Left lobe of liver (tissue), 2 donors: ENCODE results near the gene BCKDHB. TPM values are rescaled to one million over a fixed set of nuclear protein-coding genes. Genes with fewer than 3 reads are reported as not detected.

ENCODE experiments used
- ATAC-seq: fragments of 200-7000 bp; cut with Tn5 transposase; one replicate; pipeline ENCODE4 v1.9.1; 2020; ENCODE audit warnings: mild to moderate bottlenecking, moderate library complexity
- DNase-seq: peaks from one replicate; pipeline ENCODE4 v3.0.0-alpha.2; 2020; ENCODE audit warnings: low spot score
- total RNA-seq: library from RNA; stranded (reverse); gene quantifications from one replicate; pipeline ENCODE4 v1.2.1, GENCODE V29; 2021
- donor health status: DM: no; HTN: no; CAD: no; lungs with moderate emphysema.
- donor health status: DM: no; HTN: yes; CAD: no.

Gene BCKDHB
- total RNA-seq, 1 donor from 2014 or later, result 64.9 TPM

GRCh38 chr6:80319196-80319595, 212.7 kb downstream of the BCKDHB start:
- DNase-seq (no peak), ATAC-seq (no peak)

GRCh38 chr6:80321011-80321410, 214.5 kb downstream of the BCKDHB start:
- ATAC-seq (no peak), DNase-seq (no peak)

- ATAC-seq, result no peak
- DNase-seq, result no peak
Measured at GRCh38 chr6:80325742-80326141, 219.3 kb downstream of the BCKDHB start.

- DNase-seq (no peak), ATAC-seq (no peak)
Measured at GRCh38 chr6:80328652-80329051, 222.2 kb downstream of the BCKDHB start.

GRCh38 chr6:80329496-80329895, 223.0 kb downstream of the BCKDHB start:
- DNase-seq (no peak), ATAC-seq (no peak)

- ATAC-seq, result no peak
- no peak for DNase-seq
Measured at GRCh38 chr6:80330961-80331360, 224.5 kb downstream of the BCKDHB start.

GRCh38 chr6:80331522-80331921, 225.1 kb downstream of the BCKDHB start:
- ATAC-seq, result no peak
- DNase-seq, result no peak

GRCh38 chr6:80331974-80332373, 225.5 kb downstream of the BCKDHB start:
- no peak for DNase-seq
- peak; percentile 24 for ATAC-seq

- no peak for ATAC-seq
- DNase-seq, result no peak
Measured at GRCh38 chr6:80333342-80333741, 226.9 kb downstream of the BCKDHB start.

GRCh38 chr6:80335121-80335531, 228.7 kb downstream of the BCKDHB start:
- ATAC-seq (peak; percentile 30), DNase-seq (no peak)

GRCh38 chr6:80336911-80337310, 230.4 kb downstream of the BCKDHB start:
- ATAC-seq, result no peak
- no peak for DNase-seq

GRCh38 chr6:80338201-80338836, 231.8 kb downstream of the BCKDHB start:
- DNase-seq (peak; percentile 67), ATAC-seq (peak; percentile 89)

GRCh38 chr6:80339421-80339820, 232.9 kb downstream of the BCKDHB start:
- no peak for DNase-seq
- ATAC-seq, result no peak

- no peak for ATAC-seq
- DNase-seq, result no peak
Measured at GRCh38 chr6:80340280-80340679, 233.8 kb downstream of the BCKDHB start.

GRCh38 chr6:80340686-80341085, 234.2 kb downstream of the BCKDHB start:
- DNase-seq (no peak), ATAC-seq (no peak)

- DNase-seq (no peak), ATAC-seq (no peak)
Measured at GRCh38 chr6:80341330-80341729, 234.9 kb downstream of the BCKDHB start.

- no peak for DNase-seq
- no peak for ATAC-seq
Measured at GRCh38 chr6:80343511-80343910, 237.0 kb downstream of the BCKDHB start.

- DNase-seq (no peak), ATAC-seq (peak; percentile 42)
Measured at GRCh38 chr6:80347101-80347500, 240.6 kb downstream of the BCKDHB start.

- DNase-seq (no peak), ATAC-seq (peak; percentile 27)
Measured at GRCh38 chr6:80348263-80348662, 241.8 kb downstream of the BCKDHB start.

- DNase-seq (no peak), ATAC-seq (peak; percentile 14)
Measured at GRCh38 chr6:80356000-80356399, 249.5 kb downstream of the BCKDHB start.

GRCh38 chr6:80356545-80356944, 250.1 kb downstream of the BCKDHB start:
- no peak for DNase-seq
- ATAC-seq, result no peak

GRCh38 chr6:80357081-80357480, 250.6 kb downstream of the BCKDHB start:
- DNase-seq (no peak), ATAC-seq (no peak)

GRCh38 chr6:80357674-80358073, 251.2 kb downstream of the BCKDHB start:
- DNase-seq (no peak), ATAC-seq (no peak)
